Activated gamma-delta T cell treated with Interleukin-2 at 50 U/mL for 16 hours (primary cell): ENCODE data around the gene MIEN1.
"Not testable (repeated sequence)": the region's sequence is repeated elsewhere in the genome, so short reads cannot be mapped to it uniquely, and the experiment has no call there.

Source experiments
- DNase-seq: peaks from one replicate; pipeline ENCODE4 v3.0.0-alpha.2; 2020

MIEN1 gene, protein sequence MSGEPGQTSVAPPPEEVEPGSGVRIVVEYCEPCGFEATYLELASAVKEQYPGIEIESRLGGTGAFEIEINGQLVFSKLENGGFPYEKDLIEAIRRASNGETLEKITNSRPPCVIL

DNA sequence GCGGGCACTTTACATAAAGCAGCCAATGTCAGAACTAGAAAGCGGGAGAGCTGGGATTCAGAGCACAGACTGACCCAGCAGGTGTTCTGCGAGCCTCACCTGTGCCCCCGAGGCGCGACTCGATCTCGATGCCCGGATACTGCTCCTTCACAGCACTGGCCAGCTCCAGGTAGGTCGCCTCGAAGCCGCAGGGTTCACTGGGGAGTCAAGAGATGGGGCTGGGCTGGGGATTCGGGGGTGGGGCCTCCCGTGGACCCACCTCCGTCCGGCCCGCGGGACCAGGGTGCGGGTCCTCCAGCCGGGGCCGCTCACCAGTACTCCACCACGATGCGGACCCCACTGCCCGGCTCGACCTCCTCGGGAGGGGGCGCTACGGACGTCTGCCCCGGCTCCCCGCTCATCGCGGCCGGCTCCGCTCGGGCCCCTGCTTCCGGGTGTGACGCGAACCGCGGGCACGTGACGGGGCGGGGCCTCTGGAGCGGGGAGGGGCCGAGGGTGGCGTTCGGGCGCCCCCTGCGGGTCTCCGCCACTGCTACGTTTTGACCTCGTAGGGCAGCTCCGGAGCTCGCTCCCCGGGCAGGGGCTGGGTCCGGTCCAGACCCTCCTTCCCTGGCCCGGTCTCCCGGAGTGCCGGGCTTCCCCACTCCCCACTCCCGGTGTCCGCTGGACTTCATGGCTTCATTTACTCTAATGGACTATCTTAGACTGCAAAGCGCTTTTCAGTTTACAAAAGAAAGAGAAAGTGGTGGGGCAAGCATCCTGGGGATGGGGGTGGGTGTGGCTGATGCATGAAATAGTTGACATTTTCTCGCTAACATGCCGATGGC, at the start of gene MIEN1:
Gene MIEN1, minus strand, starts transcription at position 438 of the 827 bp plus-strand sequence. Its CDS starts 37 bp downstream, at position 401.
- DNase-seq: peak; percentile 95

DNA sequence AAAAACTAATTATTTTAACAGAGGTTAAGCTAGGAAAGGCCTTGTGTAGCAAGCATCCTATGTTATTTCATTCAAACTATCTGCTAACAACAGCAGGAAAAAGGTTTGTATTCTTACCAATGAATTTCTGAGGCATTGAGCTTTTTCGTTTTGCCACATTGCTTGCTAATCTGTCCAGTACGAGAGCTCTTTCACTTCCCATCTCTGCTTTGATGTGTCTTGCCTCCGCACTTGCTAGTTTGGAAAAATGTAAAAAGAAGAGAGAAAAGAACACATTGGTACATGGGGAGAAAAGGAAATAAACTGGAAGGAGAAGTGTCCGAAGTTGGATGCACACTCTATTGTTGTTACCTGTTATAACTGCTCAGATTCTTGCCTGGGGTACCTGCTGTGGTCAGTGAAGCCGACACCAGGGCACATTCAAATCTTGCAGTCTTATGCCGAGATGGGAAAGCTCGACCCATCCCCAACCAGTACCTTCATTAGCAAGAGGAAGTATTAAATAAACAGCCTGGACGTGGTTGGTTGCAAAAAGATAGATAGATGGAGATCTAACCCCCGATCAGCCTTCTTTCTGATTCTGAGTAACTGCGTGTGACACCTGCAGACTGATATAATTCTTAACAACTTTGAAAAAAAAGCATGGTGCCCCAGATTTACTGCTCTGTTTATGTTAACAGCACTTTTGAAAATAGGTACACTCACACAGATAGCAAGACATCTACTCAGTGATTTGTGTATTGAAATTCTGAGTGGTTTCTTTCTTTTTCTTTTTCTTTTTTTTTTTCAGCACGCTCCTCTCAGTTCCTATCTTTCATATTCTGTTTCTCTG, 47.4 kb upstream of the MIEN1 start:
- DNase-seq: no peak

DNA sequence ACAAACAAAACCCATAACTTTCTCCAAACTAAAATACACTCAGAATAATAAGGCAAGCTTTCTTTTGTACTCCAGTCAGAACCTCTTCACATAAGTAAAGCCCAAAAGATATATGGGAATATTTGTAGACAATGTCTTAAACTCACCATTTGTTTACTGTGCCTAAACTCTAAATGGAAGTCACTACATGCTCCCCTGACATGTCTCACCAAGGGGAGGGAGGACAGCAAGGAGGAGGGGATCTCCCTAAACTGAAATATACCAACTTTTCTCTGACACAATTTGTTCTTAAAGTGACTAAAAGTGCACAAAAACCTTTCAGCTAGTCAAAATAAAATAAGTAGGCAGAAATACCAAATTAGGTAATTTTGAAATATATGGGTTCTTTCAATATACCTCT, 45.9 kb upstream of the MIEN1 start:
- no peak for DNase-seq

DNA sequence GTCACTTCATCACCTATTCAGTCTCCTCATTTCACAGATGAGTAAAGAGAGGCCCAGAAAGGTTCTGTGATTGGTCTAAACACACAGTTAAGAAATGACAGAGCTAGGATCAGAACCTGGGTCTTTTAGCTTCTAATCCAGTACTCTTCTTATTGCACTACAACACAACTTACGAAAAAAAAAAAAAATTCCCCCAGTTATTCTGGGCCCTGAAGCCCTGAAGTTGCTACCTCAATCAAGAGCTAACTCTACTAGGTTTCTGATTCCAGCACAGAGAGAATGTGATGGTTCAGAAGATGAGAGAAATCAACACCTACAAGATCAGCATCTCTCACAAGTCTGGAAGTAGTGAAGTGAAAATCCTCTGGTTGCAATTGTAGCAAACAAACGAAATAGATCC, 44.7 kb upstream of the MIEN1 start:
- DNase-seq: no peak

DNA sequence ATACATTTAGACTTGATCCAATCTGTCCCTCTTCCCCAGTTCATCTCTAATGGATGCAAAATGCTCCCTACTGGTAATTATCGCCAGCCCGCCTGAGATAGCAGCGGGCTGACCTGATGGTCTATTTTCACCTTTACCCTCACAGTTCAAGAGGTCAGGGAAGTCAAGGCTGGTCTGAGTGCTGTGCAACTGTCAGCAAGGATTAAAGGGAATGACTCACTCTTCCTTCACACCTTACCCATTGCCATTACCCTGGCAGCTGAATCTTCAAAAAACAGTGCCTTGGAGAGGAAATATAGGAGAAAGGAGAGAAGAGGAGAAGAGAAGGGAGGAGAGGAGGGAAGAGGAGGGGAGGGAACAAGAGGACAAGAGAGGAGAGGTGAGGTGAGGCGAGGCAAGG, 43.7 kb upstream of the MIEN1 start:
- DNase-seq: no peak

DNA sequence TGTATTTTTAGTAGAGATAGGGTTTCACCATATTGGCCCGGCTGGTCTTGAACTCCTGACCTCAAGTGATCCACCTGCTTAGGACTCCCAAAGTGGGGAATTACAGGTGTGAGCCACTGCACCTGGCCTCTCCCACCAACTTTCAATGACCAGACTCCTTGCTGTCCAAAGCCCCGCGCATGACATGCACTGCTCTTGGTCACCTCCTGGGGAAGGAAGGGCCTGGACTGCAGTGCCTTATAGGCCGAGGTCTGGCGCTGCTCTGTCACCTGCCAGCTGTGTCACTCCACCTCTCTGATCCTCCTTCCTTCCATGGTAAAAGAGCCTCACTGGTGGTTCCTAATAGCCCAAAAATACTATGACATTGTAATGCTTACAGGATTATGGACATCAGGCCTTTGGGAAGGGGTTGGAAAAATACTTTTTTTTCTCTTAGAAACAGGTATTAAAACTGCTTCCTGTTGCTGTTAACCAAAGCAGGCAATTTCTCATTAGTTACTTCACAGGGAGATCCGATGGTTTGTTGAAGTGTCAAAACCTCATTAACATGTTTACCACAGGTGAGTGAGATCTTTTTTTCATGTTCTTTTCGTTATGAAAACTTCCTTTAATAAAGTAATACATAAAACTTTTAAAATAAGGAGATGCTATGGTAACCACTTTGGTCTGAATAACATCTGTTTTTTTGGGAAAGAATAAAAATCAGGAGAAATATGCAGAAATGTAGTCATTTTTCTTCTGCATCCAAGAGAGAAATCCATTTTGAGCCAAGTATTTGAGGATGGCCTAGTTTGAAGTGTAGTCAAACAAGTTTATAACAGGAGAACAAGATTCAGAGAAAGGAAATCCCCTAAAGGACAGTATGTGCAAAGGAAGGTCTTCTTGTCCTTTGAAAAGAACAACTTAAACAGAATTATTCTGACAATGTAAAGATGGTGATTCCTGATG, 42.9 kb upstream of the MIEN1 start:
- no peak for DNase-seq

DNA sequence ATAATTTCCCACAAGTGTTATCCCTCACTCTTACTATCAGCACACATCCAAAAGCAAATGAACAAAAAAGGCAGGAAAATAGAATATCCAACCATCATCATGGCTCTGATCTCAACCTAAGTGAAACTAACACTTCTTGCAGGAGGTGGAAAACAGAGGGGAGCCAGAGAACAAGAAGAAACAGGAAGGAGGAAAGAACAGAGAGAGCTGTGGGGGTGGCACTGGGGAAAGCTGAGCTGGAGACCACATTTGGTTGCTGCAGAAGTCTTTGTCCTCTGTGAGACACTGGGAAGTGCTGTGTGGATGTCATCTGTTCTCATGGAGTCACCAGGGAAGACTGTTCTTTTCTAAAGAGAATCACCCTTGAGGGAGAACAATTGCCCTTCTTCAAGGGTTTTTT, 42.1 kb upstream of the MIEN1 start:
- no peak for DNase-seq

DNA sequence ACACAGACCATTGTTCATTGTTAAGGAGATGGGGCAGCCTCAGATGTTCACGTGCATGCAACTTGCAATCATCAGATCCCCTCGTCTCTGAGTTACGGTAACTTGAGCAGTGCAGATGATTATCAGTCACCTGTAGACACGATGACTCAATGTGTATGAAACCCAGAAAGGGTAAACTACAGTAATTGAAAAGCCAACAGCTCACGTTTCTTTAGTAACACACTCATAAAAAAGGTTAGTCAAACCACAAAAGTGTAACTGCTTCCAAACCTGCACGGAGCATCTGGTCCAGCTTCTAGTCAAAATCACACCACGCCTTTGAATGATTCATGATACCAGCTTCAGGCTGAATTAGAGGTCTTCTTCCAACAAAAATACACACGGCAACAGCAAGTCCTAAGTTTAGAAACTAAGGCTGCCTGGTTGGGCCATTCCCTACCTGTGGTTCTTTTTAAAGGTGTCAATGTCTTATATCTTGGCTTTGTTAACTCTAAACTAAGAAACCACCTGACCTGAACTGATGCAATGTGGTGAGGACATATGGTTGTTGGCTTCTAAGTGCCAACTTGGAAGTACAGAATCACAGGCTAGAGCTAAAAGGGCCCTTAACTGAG, 39.7 kb upstream of the MIEN1 start:
- peak; percentile 54 for DNase-seq

DNA sequence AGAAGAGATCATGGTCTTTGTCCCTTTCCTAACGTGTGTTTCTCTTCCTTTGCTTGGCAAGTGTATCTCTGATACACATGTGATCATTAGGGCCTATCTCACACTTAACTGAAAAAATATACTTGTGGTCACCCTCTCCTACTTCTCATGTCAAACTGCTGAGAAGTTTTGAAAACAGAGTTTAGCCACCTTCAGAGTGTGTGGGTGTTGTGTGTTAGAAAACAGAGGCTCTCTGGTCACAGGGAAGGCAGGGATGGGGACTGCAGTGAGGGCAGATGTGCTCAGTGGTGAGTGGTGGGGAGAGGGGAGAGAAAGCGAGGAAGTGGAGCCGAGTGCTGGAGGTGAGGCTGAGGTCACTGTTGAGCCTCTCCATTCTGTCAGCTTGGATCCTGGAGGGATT, 36.8 kb upstream of the MIEN1 start:
- DNase-seq: no peak

DNA sequence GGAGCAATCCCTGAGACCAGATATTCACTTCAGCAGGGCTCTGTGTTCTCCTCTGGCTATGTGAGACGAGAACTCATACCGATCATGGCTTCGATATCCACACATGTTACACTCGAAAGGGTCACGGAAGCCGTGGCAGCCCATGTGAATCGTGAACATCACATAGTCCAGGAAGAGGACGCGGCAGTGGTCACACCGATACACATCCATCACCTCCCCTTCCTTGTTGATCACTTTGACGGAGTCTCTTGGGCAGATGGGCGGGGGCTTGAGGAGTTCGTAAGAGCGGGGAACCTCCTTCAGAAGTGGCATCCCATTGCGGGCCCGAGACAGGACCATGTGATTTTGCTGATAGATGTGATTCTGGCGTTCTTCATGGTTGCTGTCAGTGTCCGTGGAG, 35.4 kb upstream of the MIEN1 start:
- peak; percentile 0 for DNase-seq

- DNase-seq: no peak
Observed at GRCh38 chr17:39765175-39765574, 34.8 kb upstream of the MIEN1 start.

DNA sequence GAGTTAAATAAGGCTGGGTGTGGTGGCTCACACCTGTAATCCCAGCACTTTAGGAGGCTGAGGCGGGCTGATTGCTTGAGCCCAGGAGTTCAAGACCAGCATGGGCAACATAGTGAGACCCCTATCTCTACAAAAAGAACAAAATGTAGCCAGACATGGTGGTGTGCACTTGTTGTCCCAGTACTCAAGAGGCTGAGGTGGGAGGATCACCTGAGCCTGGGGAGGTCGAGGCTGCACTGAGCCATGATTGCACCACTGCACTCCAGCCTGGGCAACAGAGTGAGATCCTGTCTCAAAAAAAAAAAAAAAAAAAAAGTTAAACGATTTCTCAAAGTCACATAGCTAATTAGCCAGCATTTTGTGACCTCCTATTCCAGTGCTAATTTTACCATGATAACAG, 33.8 kb upstream of the MIEN1 start:
- DNase-seq: not testable (repeated sequence)

DNA sequence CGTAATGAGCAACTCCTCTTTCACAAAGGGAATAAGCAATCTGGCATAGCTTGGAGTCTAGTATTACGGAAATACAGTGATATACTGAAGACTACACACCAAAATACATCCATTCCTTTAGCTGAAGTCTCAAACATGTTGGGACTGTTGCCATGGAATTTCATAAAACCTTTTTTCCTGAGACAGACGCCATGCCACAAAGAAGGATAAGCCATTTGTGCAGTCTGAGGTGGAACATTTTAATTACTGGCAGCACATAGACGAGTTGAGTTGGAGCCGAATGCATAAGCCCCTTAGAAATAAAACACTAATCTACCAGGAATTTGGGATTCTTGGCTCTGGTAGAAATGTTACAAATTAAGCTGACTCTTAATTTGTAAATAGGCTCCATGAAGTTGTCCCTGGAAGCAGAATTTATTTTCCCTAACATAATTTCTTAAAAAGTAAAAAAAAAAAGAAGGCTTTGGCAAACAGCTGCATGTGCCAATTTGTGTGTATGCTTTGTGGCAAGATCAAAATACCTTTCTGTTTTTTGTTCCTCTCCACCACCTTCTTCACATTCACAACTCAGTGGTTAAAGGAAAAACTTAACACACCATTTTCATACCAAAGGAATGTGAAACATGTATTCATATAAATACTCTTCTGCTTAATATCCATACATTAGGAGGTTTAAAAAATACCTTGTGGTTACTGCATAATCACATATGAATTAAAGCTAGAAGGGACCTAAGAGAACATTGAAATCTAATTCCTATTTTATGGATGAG, 32.9 kb upstream of the MIEN1 start:
- DNase-seq: no peak

GRCh38 chr17:39761861-39762496, 31.6 kb upstream of the MIEN1 start:
- DNase-seq: peak; percentile 1

- no peak for DNase-seq
Observed at GRCh38 chr17:39759204-39759603, 28.9 kb upstream of the MIEN1 start.

GRCh38 chr17:39757931-39758873, 27.9 kb upstream of the MIEN1 start:
- peak; percentile 61 for DNase-seq

GRCh38 chr17:39757176-39757662, 26.9 kb upstream of the MIEN1 start:
- no peak for DNase-seq

- DNase-seq: no peak
Observed at GRCh38 chr17:39756380-39757079, 26.2 kb upstream of the MIEN1 start.
